SU-DHL-6 (cell line): ENCODE results near the gene LTA.

ENCODE experiments used
- H2AFZ ChIP-seq: fragments of 200-600 bp; sonication (generic); 2 replicates; pipeline ENCODE4 v1.6.1; 2014; ENCODE audit warnings: low read depth, mild to moderate bottlenecking, moderate library complexity, mixed read lengths, antibody characterized with exemption, low read length; ENCODE audit not compliant: severe bottlenecking
- H3F3A ChIP-seq: fragments of 200-600 bp; shearing (Covaris generic); 2 replicates; pipeline ENCODE4 v1.6.0; 2016; ENCODE audit warnings: antibody characterized with exemption, mild to moderate bottlenecking; ENCODE audit not compliant: insufficient read depth
- H3K27ac ChIP-seq: fragments of 200-600 bp; sonication (generic); 2 replicates; pipeline ENCODE4 v1.5.1; 2016; ENCODE audit warnings: low read depth, mild to moderate bottlenecking, low read length, moderate library complexity, mixed read lengths
- H3K27me3 ChIP-seq: fragments of 200-600 bp; sonication (generic), shearing (Covaris generic); 2 replicates; pipeline ENCODE4 v1.6.0; 2014; ENCODE audit warnings: mild to moderate bottlenecking, low read length
- H3K36me3 ChIP-seq: fragments of 200-600 bp; sonication (generic); 2 replicates; pipeline ENCODE4 v1.6.1; 2014; ENCODE audit warnings: mild to moderate bottlenecking, low read length, mixed read lengths
- H3K4me2 ChIP-seq: fragments of 300-600, 200-600 bp; shearing (Covaris generic), sonication (generic); 2 replicates; pipeline ENCODE4 v1.6.0; 2014; ENCODE audit warnings: low read length, low read depth, mild to moderate bottlenecking; ENCODE audit not compliant: poor library complexity, severe bottlenecking
- H3K4me3 ChIP-seq: fragments of 200-600 bp; sonication (generic); 2 replicates; pipeline ENCODE4 v1.5.1; 2014; ENCODE audit warnings: antibody characterized with exemption, low read length, mild to moderate bottlenecking, mixed read lengths; ENCODE audit not compliant: insufficient read depth, poor library complexity, severe bottlenecking
- H3K79me2 ChIP-seq: fragments of 200-600 bp; sonication (generic); 2 replicates; pipeline ENCODE4 v1.6.1; 2014; ENCODE audit warnings: mild to moderate bottlenecking, low read length, moderate library complexity; ENCODE audit not compliant: insufficient read depth
- H3K9ac ChIP-seq: fragments of 200-600 bp; sonication (generic); 2 replicates; pipeline ENCODE4 v1.7.0; 2014; ENCODE audit warnings: mild to moderate bottlenecking, low read length
- H3K9me2 ChIP-seq: fragments of 200-600 bp; sonication (generic); replicated peaks from 2 replicates; pipeline ENCODE4 v1.6.1; 2014; ENCODE audit warnings: low read length; ENCODE audit not compliant: insufficient read depth
- H3K9me3 ChIP-seq: fragments of 200-600 bp; sonication (generic); 2 replicates; pipeline ENCODE4 v1.6.1; 2014; ENCODE audit warnings: low read length, mixed read lengths; ENCODE audit not compliant: insufficient read depth
- H4K20me1 ChIP-seq: fragments of 200-600 bp; sonication (generic); 2 replicates; pipeline ENCODE4 v1.6.1; 2014; ENCODE audit warnings: low read depth, mild to moderate bottlenecking, antibody characterized with exemption, low read length, moderate library complexity, mixed read lengths
- EZH2phosphoT487 ChIP-seq: fragments of 200-600 bp; sonication (generic), shearing (Covaris generic); conservative IDR thresholded peaks from 2 replicates; pipeline ENCODE4 v1.6.1; 2018; ENCODE audit warnings: mild to moderate bottlenecking, antibody characterized with exemption, low read length, moderate library complexity, mixed read lengths
- TF ChIP-seq, protein P1 (sequence below): fragments of 200-600 bp; sonication (generic); IDR thresholded peaks from one replicate; pipeline ENCODE4 v1.5.1; 2017; ENCODE audit warnings: antibody characterized with exemption, mild to moderate bottlenecking, low read length, moderate library complexity; ENCODE audit not compliant: insufficient read depth, poor library complexity, severe bottlenecking

The LTA gene

DNA sequence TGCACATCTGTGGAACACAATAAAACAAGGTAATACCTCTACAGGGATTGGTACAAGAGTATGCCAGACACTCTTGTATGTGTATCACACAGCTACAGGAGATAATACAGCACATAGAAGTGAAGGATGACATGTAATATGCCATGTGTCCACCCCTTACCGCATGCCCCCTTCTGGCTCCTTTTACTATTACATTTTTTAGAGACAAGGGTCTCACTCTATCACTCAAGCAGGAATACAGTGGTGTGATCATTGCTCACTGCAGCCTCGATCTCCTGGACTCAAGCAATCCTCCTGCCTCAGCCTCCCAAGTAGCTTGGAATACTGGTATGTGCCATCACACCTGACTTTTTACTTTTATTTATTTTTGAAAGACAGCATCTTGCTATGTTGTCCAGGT, 24.9 kb downstream of the LTA start:
- no peak overlapping the region for H3K4me3 ChIP-seq
- H4K20me1 ChIP-seq: no peaks in the 10 kb centered on the region
- H3K27me3 ChIP-seq: no peaks in the 10 kb centered on the region
- H3K36me3 ChIP-seq: no peaks in the 10 kb centered on the region
- H3K9ac ChIP-seq: no peak overlapping the region
- no peak overlapping the region for H3K27ac ChIP-seq
- H3K79me2 ChIP-seq: no peaks in the 10 kb centered on the region
- H3K9me2 ChIP-seq: no peaks in the 10 kb centered on the region
- peaks cover 4% of the 10 kb centered on the region; the same call in 1 of the 2 replicates for H3F3A ChIP-seq
- H3K9me3 ChIP-seq: no peaks in the 10 kb centered on the region
- H2AFZ ChIP-seq: no peak overlapping the region
- TF ChIP-seq, protein P1, sequence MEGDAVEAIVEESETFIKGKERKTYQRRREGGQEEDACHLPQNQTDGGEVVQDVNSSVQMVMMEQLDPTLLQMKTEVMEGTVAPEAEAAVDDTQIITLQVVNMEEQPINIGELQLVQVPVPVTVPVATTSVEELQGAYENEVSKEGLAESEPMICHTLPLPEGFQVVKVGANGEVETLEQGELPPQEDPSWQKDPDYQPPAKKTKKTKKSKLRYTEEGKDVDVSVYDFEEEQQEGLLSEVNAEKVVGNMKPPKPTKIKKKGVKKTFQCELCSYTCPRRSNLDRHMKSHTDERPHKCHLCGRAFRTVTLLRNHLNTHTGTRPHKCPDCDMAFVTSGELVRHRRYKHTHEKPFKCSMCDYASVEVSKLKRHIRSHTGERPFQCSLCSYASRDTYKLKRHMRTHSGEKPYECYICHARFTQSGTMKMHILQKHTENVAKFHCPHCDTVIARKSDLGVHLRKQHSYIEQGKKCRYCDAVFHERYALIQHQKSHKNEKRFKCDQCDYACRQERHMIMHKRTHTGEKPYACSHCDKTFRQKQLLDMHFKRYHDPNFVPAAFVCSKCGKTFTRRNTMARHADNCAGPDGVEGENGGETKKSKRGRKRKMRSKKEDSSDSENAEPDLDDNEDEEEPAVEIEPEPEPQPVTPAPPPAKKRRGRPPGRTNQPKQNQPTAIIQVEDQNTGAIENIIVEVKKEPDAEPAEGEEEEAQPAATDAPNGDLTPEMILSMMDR: peak; percentile 52
- no peak for TF ChIP-seq EZH2phosphoT487
- H3K4me2 ChIP-seq: no peak overlapping the region

DNA sequence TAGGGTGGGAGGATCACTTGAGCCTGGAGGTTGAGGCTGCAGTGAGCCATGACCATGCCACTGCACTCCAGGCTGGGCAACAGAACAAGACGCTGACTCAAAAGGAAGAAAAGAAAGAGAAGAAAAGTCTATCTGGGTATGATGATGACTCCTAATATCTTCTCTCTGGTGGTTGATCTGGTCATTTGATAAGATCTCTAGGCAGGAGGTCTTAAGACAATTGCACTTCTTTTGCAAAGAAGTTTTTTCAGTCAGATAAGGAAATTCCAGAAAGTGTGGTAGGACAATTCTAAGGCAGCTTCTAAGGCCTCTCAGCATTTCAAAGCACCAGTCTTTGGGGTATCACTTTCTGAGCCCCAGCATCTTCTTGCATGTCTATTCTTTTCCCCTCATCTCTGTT, 35.2 kb downstream of the LTA start:
- Histone ChIP-seq H3K9ac (no peak overlapping the region), H3K36me3 (no peaks in the 10 kb centered on the region), H3K79me2 (no peaks in the 10 kb centered on the region), H4K20me1 (no peaks in the 10 kb centered on the region), H2AFZ (no peak overlapping the region), H3K9me2 (no peaks in the 10 kb centered on the region), H3K27me3 (no peaks in the 10 kb centered on the region), H3K4me2 (no peak overlapping the region), H3K9me3 (no peaks in the 10 kb centered on the region), H3K4me3 (no peak overlapping the region), H3K27ac (no peak overlapping the region), H3F3A (no peaks in the 10 kb centered on the region)
- no peak for TF ChIP-seq EZH2phosphoT487
- TF ChIP-seq, protein P1: no peak

DNA sequence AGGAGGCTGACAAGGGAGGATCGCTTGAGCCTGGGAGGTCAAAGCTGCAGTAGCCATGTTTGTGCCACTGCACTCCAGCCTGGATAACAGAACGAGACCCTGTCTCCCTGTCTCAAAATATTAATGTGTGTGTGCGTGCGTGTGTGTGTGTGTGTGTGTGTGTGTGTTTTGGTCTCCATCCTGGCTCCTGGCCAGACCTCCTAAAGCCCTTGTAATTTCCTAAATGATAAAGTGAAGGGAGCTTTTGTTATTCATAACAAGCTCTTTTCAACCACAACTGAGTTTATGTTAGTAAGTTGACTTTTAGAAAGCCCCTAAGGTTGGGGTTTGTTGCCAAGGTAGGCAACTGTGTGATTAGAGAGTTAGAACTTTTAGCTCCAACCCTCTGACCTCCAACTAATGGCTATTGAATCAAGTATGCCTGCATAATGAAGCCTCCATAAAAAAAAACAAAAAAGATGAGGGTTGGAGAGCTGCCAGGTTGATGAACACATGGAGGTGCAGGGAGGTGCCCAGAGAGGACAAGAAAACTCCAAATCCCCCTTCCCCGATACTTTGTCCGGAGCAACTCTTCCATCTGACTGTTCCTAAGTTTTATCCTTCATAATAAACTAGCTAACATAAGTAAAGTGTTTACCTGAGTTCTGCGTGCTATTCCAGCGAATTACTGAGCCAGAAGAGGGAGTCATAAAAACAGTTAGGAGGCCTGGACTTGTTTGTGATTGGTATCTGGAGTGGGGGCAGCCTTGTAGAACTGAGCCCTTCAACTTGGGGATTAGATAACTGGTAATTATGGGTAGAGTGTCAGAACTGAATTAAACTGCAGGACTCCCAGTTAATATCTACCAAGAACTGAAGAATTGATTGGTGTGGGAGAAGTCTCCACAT, 37.7 kb downstream of the LTA start:
- H3K9ac ChIP-seq: no peak overlapping the region
- no peaks in the 10 kb centered on the region for H3K9me2 ChIP-seq
- H3K79me2 ChIP-seq: no peaks in the 10 kb centered on the region
- no peak overlapping the region for H3K4me3 ChIP-seq
- H3K27me3 ChIP-seq: no peaks in the 10 kb centered on the region
- H3K27ac ChIP-seq: no peak overlapping the region
- no peaks in the 10 kb centered on the region for H3K36me3 ChIP-seq
- no peaks in the 10 kb centered on the region for H3K9me3 ChIP-seq
- H4K20me1 ChIP-seq: no peaks in the 10 kb centered on the region
- TF ChIP-seq, protein P1: no peak
- TF ChIP-seq EZH2phosphoT487: no peak
- no peak overlapping the region for H2AFZ ChIP-seq
- H3F3A ChIP-seq: 0 out of 2 replicates have a peak, but pooled peaks cover 3% of the 10 kb centered on the region
- H3K4me2 ChIP-seq: no peak overlapping the region
